Stimulated activated CD8-positive, alpha-beta memory T cell treated with anti-CD3 and anti-CD28 coated beads, Interleukin-2, amount 100 ng/mL, for 1 hour (primary cell): Measurements from ENCODE around the gene VIPR1.

Source experiments
- DNase-seq, 2 donors: peaks; one replicate each; pipeline ENCODE4 v3.0.0-alpha.2; 2020; ENCODE audit warnings: low read depth in 2 of 2

The VIPR1 gene

DNA sequence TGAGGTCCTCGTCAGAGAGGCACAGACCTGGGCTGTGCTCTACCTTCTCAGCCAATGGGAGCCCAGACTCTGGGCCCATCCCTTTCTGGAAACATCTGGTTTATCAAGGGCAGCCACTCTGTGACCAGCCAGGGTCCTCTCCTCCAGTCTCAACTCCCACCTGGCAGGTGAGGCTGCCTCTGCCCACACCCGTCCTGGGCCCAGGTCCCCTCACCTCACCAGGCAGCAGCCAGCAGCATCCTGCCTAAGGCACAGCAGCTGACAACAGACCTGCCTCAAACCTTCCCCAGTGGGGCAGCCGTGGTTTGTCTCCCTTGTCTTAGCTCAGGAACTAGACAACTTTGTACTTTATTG is 8.7 kb upstream of the VIPR1 start:
- DNase-seq, result no peak

DNA sequence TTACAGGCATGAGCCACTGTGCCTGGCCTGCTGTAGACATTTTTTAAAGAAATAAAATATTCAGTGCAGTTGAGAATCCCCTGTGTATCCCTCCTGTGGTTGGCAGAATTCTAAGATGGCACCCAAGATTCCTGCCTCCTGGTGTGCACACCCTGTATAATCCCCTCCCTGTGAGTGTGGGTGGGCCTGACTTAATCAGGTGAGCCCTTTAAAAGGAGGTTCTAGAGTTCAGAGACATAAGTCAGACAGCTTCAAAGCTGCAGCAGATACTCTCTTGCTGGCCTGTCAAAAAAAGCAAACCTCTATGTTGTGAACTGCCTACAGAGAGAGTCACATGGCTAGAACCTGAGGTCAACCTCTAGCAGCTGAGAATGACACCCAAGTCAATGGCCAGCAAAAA is 7.0 kb upstream of the VIPR1 start:
- DNase-seq, result no peak

DNA sequence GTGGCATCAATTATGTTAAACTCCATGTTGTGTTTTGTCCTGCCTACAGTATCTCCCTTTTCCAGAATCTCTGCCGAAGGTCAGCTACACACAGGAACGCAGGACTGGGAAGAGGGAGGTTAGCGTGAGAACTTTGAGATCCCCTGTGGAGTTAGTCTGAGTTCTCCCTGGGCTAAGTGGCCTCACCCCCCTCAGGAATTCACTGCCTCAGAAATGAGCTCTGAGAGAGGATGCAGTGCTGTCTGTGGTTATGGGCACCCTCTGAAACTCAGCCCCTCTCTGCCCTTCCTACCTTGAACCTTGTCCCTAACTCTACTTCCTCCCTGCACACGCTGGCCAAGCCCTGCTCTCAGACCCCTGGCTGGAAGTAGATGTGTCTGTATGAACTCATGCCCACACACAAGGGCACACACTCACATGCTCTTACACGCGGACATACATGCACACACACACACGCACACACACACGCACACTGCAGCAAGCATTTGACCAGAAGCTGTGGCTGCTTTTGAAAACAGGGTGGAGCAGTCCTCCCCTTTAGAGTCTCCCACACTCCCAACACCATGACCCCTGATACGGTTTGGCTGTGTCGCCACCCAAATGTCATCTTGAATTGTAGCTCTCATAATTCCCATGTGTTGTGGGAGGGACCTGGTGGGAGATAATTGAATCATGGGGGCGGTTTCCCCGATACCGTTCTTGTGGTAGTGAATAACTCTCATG is 5.3 kb upstream of the VIPR1 start:
- no peak for DNase-seq

DNA sequence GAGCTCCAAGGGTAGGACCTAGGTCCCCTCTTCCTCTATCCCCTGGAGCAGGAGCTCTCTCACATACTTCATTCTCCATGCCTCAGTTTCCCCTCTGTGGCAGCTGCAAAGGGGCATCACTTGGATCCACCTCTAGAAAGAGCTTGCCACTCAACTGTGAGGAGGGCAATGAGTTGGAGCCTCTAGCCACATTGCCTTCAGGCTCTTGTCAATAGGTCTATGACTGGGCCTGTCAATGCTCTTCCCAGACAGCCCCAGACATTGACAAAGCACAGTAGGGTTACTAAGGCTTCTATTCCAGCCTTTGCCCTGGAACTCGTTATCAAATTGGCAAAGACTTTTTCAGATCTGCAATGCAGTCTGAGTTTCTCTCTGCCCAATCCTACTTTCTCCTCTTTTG is 4.4 kb upstream of the VIPR1 start:
- no peak for DNase-seq

DNA sequence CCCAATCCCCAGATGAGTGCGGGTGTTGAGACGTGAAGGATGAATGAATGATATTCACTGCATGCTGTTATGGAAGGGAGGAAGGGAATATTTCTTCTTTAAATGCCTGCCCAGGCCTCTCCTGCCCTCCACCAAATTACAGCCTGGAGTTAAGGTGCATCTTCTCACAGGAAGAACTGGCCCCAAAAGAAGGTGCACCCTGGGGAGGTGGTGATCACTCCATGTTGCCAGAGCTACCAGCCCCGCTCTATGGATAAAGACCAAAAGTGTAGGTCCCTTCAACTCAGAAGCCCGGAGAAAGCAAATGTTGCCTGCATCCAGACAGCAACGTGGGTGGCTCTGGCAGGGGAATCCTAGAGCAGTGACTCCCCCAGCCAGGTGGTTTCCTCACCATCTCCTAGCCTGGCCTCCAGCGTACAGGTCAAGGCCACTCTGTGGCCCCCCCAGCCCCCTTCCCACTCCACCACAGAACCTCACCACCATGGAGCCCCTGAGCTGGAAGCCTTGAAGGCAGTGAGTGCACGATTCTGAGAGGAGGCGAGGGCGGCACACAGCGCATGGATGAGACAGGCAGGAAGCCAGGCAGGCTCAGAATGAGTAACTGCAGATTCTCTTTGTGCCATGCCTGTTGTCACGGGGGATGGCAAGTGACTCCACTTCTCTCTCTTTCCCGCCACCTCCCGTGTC is 3.5 kb upstream of the VIPR1 start:
- no peak for DNase-seq

DNA sequence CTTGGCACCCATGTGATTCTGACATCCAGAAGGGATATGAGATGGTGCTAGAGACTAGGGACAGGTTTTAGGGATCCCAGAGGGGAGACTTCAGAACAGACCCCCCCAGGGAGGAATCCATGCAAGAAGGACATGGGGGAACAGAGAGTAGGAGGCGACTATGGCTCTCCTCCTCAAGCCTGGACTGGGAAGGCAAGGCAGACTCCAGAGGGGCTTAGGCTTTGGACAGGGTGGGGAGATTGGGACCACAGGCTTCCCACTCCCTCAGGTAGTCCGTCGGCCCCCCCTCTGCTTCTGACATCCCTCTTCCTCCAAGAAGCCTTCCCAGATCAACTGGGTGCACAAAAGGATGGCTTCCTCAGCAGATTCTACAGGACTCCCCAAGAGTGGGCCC is 3.0 kb upstream of the VIPR1 start:
- DNase-seq, result no peak

DNA sequence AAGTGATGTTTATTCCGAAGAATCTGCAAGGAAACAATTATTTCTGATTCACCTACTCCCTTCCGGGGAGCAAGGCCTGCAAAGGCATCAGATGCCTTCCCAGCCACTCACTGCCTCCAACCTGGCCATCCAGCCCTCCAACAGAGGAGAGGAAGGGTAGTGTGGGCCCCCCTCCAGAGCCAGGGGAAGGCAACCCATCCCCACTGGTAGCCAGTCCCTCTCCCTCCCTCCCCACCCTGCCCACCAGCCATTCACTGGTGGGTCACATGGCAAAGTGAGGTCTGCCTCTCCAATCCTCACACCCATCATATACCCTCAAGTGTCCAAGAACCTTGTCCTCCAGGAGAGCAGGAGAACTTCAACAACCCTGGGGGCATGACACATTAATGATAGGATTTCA is 2.4 kb upstream of the VIPR1 start:
- no peak for DNase-seq

DNA sequence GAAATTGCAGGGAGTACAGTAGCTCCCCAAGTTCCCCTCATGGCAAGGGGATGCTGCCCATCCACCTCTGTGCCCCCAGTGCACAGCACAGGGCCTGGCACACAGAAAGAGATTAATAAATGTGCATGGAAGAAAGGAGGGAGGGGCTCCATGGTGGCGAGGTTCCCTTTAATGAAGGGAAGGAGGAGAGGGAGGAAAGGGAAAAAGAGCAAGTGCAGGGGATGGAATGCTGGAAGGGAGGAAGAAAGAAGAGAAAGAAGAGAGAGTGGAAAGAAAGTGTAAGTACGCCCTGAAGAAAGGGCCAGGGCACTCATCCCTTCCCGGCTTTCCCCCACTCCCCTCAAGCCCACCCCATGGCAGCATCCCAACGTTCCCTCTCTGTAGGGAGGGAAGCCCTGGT is 1.5 kb upstream of the VIPR1 start:
- DNase-seq, result no peak

DNA sequence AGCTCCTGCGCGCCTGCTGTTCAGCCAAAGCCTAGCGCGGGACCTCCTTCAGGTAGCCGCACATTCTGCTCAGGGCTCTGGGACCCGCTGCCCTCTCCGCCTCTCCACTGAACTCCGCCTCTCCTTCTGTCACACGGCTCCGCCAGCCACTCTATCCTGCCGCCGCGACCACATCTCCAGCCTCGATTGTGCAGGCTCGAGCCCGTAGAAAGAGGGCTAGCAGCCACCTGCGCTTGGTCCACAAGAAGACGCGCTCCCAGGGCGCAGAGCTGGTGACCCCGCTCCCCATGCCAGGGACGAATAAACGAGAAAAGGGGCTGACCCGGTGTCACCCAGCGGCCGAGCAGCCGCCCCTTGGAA is 1.1 kb upstream of the VIPR1 start:
- no peak for DNase-seq

DNA sequence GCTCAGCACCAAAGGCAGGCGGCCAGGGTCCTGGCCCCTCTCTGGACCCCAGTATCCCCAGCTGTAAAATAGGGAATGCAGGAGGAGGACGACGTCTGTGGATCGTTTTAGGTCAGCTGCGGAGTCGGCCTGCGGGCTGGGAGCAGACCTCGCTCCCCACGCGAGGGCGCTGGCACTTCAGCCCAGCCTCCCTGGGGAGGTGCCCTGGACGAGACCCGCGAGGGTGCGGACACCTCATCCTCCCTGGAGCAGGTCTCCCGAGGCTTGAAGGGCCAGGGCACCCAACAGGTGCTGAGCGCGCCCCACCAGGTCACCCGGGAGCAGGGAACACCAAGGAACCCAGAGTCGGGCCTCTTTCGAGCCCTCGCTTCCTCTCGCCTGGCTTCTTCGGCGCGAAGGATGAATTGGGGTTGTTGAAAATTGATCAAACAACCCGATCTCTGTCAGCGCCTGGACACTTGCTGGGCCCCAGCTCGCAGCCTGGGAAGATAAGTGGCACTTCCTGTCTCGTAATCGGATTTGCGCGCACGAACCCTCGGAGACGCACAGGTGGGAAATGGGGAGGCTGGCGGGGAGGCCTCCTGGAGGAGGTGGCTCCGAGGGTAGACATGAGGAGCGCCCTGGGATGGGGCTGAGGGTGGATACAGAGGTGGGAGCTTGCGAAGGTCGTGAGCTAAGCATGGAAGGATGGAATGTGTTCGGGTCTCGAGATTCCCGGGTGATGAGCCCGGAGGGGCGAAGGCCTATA is 588 bp upstream of the VIPR1 start:
- peak; percentile 20 to 40 for DNase-seq

DNA sequence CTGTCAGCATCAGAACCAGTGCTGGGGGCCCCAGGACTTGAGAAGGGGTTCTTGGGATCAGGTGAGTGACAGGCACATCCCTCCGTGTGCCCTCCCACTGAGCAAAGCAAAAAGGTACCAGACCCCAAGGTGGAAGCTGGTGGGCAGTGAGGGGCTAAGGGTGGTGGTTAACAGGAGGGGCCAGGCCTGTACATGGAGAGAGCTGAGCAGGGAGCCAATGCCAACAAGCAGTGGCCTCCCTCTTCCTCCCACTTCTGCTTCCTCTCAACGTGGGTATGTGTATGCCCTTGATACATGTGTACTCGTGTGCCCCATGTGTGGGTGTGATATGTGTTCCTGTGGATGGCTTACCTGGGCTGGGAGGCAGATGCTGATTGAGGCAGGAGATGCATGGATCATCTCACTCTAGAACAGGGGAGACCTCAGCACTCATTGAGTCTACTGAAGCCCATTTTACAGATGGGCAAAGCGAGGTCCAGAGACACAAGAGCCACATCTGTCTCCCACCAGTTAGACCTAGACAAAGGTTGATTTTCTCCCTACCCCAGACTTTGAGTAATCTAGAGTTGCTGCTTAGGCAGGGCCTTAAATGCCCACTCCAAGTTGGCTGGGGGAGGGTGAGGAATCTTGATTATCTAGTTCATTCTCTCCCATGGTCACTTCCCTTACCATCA is 945 bp downstream of the VIPR1 start:
- DNase-seq, result no peak

DNA sequence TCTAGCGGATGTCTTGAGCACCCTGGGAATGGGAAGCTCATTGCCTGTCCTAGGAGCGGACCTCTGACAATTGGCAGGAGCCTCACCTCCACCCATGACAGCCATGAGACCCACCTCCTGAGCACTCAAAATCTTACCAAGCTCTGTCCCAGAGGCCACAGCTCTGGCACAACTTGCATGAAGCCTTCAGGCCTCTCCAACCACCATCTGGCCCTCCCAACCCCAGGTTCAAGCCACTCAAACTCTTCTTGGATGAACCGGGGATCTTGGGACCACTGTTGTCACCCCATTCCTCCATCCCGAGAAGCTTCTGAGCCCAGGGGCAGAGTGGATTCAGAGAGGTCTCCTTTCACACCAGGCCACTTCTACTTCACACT is 1.5 kb downstream of the VIPR1 start:
- no peak for DNase-seq

DNA sequence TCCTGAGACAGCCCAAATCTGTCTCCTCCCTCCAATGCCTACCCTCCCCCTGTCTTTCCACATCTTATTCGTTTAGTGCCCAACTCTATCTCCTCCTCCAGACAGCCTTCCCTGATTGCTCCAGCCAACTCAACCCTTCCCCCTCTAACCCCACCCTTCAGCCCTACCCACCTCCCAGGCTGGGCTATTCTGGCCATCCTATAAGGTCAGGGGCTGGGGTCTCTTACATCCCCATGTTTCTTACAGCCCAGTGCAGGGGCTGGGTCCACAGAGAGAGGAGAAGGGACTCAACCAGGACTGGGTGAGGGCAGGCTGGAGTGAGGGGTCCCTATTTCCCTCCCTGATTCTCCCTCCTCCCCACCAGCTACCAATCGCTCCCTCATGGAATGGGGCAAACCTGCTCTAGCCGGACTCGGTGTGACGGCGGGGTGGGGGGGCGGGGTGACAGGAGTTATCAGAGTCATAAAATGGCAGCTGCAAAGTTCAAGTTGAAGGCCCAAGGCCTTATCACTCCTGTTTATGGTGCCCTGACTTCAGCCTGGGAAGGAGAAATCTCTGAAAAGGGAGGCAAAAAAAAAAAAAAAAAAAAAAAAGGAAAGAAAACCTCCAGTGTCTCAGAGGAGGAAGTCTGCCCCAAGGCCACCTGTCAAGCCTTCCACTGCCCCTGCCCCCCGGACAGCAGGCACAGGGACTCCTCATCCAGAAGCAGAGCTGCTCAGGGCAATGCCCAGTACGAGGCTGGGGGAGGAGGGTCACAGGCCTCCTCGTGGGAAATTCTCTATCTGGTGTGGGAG is 2.1 kb downstream of the VIPR1 start:
- no peak for DNase-seq

DNA sequence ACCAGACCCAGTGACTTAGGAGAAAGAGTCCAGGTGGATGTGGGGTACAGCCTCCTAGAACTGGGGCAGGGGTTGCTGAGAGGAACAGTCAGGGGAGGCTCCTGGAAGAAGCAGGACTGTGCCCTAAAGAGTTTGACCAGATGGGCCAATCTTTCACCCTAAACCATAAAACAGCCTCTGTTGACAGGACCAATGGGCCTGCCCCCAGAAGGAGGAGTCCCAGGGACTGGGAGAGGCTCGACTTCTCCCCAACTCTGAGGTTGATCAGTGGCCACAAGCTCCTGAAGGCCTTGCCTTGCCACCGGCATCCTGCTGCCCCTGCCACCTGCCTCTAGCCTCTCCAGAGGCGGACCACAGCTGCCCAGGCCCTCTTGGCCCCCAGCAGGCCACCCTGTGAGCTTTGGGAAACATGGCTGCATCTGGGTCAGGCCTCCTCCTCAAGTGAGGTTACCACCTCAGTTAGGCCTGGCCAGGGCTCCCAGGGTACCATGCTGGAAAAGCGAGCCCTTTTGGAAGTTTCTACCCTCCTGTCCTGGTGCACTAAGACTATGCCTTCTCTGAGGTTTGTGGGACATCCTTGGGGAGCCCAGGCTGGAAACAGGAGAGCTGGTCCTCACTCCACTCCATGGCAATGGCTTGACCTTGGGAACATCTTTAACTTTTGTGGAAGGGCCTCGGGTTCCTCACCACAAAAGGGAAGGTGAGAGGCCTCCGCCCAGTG is 2.8 kb downstream of the VIPR1 start:
- DNase-seq, result no peak

DNA sequence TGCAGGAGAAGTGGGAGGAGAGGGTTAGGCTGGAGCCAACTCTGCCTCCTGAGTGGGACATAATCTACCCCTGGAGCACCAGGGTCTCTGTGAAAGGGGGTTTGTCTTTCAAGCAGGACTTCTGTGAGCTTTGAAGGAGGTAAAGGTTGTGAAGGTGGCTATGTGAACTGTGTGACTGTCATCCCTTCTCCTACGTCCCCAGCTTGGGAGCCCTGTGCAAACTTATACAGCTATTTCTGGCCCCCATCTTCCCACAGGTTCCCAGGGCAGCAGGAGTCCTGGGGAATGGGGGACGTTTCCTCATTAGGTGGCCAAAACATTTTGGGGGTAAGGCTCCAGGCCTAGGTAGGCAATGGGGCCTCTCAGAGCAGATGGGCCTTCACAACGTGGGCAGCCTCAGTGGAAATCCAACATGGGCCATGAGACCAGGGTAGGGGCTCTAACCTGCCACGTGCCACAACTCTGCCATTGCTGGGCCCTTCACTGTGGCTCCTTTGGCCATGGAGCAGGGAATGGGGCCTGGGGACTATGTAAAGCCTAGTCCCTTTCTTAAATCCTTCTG is 3.5 kb downstream of the VIPR1 start:
- no peak for DNase-seq

DNA sequence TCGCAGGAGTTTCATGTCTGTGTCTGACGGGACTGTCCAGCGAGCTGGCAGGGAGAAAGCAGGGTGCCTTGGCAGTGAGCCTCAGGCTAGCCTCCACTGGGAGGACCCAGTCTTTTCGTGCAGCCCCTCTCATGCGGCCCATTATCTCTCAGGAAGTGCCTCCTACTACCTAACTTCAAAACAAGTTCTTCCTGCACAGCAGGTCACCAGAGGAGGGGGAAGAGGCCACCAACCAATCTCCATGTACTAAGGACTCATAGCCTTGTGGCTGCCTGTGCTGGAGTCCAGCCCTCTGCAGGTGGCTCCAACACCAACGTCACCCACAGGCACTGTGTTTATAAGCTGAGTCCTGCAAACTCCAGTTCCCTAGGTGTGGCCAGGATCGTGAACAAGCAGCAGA is 4.8 kb downstream of the VIPR1 start:
- DNase-seq, result no peak

DNA sequence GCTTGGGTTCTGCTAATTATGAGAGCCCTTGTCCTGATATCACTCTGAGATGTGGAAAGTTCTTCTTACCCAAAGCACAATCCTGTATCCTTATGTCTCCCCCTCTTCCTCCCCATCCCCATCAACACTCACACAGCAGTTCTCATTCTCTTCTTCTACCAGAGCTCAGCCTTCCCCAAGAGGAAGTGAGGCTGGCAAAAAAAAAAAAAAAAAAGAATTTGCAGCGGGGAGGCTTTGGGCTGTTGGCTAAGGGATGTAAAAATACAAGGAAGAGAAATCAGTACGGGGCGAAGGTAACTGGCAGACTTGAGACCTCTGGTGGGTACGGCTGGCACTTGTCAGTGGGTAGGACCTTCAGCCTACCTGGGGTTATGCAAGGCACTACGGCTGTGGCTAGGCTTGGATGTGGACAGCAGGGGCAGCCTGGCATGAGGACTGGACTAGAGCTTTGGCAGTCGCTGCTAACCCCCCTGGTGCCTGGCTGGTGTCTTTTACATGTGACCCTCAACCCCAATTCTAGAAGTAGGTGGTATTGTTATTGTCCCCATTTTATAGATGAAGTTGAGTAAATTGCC is 5.4 kb downstream of the VIPR1 start:
- no peak for DNase-seq

DNA sequence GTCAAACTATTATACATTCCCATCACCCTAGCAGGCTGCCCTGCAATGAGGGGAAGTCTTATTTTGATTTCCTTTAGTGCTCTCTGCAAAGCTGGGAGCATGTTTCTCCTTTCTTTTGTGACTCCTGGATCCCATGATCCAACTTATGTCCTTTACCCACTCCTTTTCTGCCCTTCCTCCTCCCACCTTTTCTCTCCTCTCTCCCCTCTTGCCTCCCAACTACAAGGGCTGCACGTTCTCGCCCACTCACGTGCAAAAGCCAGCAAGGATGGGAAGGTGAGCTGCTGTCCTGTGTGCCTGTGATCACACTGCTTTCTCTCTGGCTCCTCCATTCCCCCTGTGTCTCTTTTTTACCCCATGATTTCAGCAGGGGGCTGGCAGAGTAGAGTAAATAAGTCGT is 6.1 kb downstream of the VIPR1 start:
- no peak for DNase-seq

DNA sequence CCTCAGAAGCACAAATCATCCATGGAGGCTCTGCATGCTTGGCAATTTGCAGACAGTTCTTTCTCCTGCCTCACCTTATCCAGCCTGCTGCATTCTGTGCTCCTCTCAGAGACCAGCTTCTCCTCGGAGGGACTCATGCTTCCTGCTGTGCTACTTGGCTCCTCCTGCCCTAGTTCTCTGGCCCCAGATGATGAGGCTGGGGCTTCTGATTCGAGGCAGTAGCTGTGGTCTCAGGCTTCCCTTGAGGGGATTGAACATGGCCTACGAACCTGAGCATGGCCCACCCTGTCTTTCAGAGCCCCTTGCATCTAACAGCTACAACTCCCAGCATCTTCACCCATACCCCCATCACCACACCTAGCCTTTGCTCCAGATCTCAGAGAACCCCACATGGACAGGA is 6.7 kb downstream of the VIPR1 start:
- DNase-seq, result no peak

DNA sequence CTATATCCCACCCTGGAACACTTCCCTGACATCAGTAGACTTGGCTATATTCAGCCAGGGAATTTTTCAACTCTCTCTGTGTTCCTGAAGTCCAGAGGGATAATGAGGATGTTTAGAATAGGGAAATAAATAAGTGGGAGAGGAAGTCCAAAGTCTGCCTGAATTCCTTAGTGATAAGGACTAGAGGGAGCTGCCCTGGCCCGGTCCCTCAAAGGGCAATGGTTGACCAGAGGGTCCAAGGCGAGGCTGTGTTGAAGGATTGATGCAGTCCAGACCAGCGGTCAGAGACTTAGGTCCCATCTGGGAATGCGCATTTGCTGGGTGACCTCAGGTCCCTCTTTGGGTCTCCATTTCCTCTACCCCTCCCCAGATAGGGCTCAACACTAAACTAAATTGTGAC is 7.9 kb downstream of the VIPR1 start:
- no peak for DNase-seq

DNA sequence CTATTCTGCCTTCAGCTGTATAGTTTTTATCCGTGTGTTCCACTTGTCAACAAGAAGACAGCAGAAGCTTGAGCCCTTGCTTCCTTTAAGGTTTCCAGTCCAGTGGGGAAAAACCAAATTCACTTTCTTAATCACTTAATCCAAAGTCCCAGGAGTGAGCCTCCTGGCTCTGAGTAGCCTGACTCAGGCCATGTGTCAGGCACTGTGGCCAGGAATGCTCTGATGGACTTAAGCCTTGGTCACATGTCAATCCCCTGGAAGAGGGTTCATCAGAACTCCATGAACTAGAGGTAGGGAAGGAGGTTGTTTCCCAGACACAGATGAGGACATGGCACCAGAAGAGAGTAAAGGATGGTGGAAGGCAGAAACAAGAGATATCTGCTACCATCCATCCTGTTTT is 8.8 kb downstream of the VIPR1 start:
- DNase-seq, result no peak
